GOT3 (cell line): ENCODE measurements around the gene PCNP.
"Not testable (repeated sequence)": the region's sequence is repeated elsewhere in the genome, so short reads cannot be mapped to it uniquely, and the experiment has no call there.

Experiments
- DNase-seq: peaks from one replicate; lab custom pipeline; 2025; ENCODE audit warnings: mixed read lengths; lab: John Stamatoyannopoulos, UW

PCNP gene

GRCh38 chr3:101567528-101568317, 6.3 kb upstream of the PCNP start:
- DNase-seq = no peak

GRCh38 chr3:101571028-101571895, 2.7 kb upstream of the PCNP start:
- DNase-seq = no peak

- no peak for DNase-seq
Observed at GRCh38 chr3:101574388-101575112, 570 bp downstream of the PCNP start.

DNA sequence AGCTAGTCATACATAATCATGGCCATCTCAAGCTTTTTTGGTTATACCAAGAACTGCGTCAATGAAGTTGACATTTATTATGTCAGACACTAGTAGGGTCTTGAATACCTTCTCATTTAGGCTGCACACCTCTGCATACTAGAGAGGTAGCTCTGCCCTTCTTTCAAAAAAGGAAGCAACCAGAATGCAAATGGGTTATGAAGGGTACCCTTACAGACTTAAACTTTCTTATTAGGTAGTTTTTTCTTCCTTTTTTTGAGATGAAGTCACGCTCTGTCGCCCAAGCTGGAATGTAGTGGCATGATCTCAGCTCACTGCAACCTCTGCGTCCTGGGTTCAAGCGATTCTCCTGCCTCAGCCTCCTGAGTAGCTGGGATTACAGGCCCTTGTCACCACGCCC, 3.3 kb downstream of the PCNP start:
- DNase-seq = no peak

GRCh38 chr3:101588616-101589015, 14.6 kb downstream of the PCNP start:
- no peak for DNase-seq

- no peak for DNase-seq
Observed at GRCh38 chr3:101591071-101591470, 17.1 kb downstream of the PCNP start.

DNA sequence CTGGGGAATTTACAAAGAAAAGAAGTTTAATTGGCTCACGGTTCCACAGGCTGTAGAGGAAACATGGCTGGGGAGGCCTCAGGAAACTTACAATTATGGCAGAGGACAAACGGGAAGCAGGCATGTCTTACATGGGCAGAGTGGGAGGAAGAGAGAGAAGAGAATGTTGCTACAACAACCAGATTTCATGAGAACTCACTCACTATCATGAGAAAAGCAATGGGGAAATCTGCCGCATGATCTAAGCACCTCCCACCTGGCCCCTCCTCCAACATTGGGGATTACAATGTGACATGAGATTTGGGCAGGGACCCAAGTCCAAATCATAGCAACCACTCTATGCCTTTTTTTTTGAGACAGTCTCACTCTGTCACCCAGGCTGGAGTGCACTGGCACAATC, 28.8 kb downstream of the PCNP start:
- DNase-seq = no peak

GRCh38 chr3:101603184-101603583, 29.2 kb downstream of the PCNP start:
- no peak for DNase-seq

- not testable (repeated sequence) for DNase-seq
Observed at GRCh38 chr3:101605398-101605797, 31.4 kb downstream of the PCNP start.

- DNase-seq = no peak
Observed at GRCh38 chr3:101611023-101611422, 37.0 kb downstream of the PCNP start.

DNA sequence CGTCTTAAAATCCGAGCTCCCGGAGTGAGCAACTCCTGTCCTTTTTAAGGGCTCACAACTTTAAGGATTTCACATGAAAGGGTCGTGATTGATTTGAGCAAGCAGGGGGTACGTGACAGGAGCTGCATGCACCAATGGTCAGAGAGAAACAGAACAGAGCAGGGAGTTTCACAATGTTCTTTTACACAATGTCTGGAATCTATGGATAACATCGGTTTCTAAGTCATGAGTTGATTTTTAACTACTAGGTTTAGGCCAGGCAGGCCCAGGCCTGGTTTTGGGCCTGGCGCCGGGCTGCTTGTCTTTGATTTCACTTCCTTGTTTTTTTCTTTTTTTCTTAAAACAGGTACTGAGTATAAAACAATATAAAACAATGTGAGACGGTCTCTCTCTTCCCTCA, 39.0 kb downstream of the PCNP start:
- DNase-seq = not testable (repeated sequence)

DNA sequence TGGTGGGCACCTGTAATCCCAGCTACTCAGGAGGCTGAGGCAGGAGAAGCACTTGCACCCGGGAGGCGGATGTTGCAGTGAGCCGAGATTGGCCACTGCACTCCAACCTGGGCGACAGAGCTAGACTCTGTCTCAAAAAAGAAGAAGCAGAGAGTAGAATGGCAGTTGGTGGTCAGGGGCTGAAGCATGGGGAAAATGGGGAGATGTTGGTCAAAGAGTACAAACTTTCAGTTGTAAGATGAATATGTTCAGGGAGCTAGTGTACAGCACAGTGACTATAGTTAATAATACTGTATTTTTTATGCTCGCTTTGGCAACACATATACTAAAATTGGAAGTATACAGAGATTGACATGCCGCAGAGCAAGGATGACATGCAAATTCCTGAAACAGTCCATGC, 41.5 kb downstream of the PCNP start:
- no peak for DNase-seq

DNA sequence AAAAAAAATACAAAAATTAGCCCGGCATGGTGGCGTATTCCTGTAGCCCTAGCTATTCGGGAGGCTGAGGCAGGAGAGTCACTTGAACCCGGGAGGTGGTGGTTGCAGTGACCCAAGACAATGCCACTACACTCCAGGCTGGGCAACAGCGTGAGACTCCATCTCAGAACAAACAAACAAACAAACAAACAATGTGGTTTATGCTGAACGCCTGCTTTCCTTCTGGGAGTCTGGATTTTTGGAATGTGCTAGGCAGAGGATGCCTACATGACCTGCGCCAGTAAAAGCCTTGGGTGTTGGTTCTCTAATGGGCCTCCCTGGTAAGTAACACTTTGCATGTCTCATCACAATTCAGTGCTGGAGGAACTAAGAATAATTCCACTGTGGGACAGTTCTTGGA, 43.5 kb downstream of the PCNP start:
- no peak for DNase-seq

- no peak for DNase-seq
Observed at GRCh38 chr3:101618726-101619125, 44.7 kb downstream of the PCNP start.

- no peak for DNase-seq
Observed at GRCh38 chr3:101619734-101620133, 45.8 kb downstream of the PCNP start.

- DNase-seq = no peak
Observed at GRCh38 chr3:101623656-101624055, 49.7 kb downstream of the PCNP start.

DNA sequence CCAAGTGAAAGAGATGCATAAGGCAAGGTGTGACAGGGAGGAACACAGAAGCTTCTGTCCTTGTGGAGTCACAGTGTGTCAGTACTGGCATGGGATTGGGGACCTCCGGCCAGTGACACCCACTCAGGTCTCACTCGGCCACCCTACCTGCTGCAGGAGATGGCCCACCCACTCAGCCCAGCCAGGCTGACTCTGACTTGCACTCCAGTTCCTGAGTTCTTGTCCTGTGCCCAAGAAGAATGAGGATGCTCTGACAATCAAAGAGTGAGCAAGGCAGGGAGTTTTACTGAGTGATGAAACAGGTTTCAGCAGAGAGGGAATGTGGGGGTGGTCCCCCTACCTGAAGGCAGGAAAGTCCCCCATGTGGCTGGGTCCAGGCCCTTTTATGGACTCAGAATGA, 50.9 kb downstream of the PCNP start:
- no peak for DNase-seq

GRCh38 chr3:101625879-101626278, 51.9 kb downstream of the PCNP start:
- no peak for DNase-seq

- DNase-seq = no peak
Observed at GRCh38 chr3:101629219-101629618, 55.2 kb downstream of the PCNP start.

- DNase-seq = no peak
Observed at GRCh38 chr3:101631098-101631796, 57.3 kb downstream of the PCNP start.

- DNase-seq = not testable (repeated sequence)
Observed at GRCh38 chr3:101631959-101632358, 58.0 kb downstream of the PCNP start.

DNA sequence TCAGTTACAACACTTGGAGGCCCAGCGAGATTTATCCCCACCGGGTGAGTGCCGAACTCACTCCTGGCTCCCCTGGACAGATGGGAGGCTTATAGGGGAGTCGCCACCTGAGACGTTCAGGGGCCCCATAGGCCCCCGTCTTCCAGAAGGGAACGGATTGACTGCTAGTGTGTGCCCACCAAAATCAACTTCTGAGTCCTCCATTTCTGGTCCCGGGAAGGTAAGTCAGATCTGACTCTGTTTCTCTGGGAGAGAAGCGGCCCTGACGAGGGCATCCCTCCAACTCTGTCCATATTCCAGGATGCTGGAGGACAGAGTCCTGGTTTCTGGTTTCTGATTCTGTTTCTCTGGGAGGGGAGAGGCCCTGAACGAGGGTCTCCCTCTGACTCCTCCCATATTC, 58.6 kb downstream of the PCNP start:
- DNase-seq = no peak
